T-helper 1 cell treated with Interleukin-12 subunit alpha and Interleukin-12 subunit beta and Interleukin-4 antibody, amounts not matched to agents 30 μg/mL and 1 μg/mL, for 36 hours (primary cell): ENCODE measurements around the gene CNPY2.
A peak's percentile ranks its signal among the peaks of the same experiment; 100 is the strongest.
"Not testable (repeated sequence)": the region's sequence is repeated elsewhere in the genome, so short reads cannot be mapped to it uniquely, and the experiment has no call there.

Experiments used
- H3K27ac Mint-ChIP-seq: one replicate; pipeline ENCODE4 v1.8.0; 2021; ENCODE audit warnings: mild to moderate bottlenecking, mixed read lengths
- H3K27me3 Mint-ChIP-seq: one replicate; pipeline ENCODE4 v1.8.0; 2021; ENCODE audit warnings: low read depth, mixed read lengths
- H3K36me3 Mint-ChIP-seq: one replicate; pipeline ENCODE4 v1.8.0; 2021; ENCODE audit warnings: low read depth, mixed read lengths
- H3K4me1 Mint-ChIP-seq: one replicate; pipeline ENCODE4 v1.8.0; 2021; ENCODE audit warnings: low read depth, mixed read lengths
- H3K4me3 Mint-ChIP-seq: one replicate; pipeline ENCODE4 v1.8.0; 2021; ENCODE audit warnings: mild to moderate bottlenecking, moderate library complexity, mixed read lengths
- H3K9me3 Mint-ChIP-seq: one replicate; pipeline ENCODE4 v1.8.0; 2021; ENCODE audit warnings: mixed read lengths

The CNPY2 gene

DNA sequence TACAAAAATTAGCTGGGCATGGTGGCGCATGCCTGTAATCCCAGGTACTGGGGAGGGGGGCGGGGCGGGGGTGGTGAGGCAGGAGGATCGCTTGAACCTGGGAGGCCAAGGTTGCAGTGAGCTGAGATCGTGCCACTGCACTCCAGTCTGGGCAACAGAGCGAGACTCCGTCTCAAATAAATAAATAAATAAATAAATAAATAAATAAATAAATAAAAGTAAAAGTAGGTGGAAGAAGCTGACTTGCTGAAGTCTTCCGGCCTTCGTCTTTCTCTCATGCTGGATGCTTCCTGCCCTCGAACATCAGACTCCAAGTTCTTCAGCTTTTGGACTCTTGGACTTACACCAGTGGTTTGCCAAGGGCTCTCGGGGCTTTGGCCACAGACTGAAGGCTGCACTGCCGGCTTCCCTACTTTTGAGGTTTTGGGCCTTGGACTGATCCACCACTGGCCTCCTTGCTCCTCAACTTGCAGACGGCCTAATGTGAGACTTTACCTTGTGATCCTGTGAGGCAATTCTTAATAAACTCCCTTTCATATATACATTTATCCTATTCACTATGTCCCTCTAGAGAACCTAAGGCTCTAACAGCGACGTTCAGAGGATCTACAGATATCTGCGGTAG, 49.6 kb downstream of the CNPY2 start:
- Mint-ChIP-seq H3K4me3 (peak overlapping the region; percentile 95), H3K27ac (peak overlapping the region; percentile 88), H3K4me1 (peaks cover 17% of the 10 kb centered on the region), H3K36me3 (peaks cover 17% of the 10 kb centered on the region)
- not testable (repeated sequence) for H3K9me3 Mint-ChIP-seq, H3K27me3 Mint-ChIP-seq

DNA sequence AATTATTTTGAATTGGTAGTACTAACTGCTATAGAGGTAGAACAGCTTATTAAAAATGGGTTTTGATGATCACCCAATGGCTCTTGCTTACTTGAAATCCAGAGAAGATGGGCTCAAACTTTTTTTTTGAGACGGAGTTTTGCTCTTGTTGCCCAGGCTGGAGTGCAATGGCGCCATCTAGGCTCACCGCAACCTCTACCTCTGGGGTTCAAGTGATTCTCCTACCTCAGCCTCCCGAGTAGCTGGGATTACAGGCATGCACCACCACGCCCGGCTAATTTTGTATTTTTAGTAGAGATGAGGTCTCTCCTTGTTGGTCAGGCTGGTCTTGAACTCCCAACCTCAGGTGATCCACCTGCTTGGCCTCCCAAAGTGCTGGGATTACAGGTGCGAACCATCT, 52.8 kb downstream of the CNPY2 start:
- not testable (repeated sequence) for H3K27me3 Mint-ChIP-seq, H3K27ac Mint-ChIP-seq, H3K4me3 Mint-ChIP-seq, H3K9me3 Mint-ChIP-seq, H3K36me3 Mint-ChIP-seq
- H3K4me1 Mint-ChIP-seq: peaks cover 21% of the 10 kb centered on the region

- Mint-ChIP-seq H3K4me3 (no peak overlapping the region), H3K9me3 (no peaks in the 10 kb centered on the region), H3K27me3 (no peaks in the 10 kb centered on the region), H3K27ac (no peak overlapping the region), H3K36me3 (no peaks in the 10 kb centered on the region), H3K4me1 (peaks cover 19% of the 10 kb centered on the region)
Observed at GRCh38 chr12:56261503-56262232, 54.1 kb downstream of the CNPY2 start.

- Mint-ChIP-seq H3K36me3 (peaks cover 3% of the 10 kb centered on the region), H3K4me1 (peaks cover 19% of the 10 kb centered on the region), H3K27me3 (no peaks in the 10 kb centered on the region), H3K9me3 (no peaks in the 10 kb centered on the region), H3K27ac (no peak overlapping the region), H3K4me3 (no peak overlapping the region)
Observed at GRCh38 chr12:56260921-56261320, 54.9 kb downstream of the CNPY2 start.

DNA sequence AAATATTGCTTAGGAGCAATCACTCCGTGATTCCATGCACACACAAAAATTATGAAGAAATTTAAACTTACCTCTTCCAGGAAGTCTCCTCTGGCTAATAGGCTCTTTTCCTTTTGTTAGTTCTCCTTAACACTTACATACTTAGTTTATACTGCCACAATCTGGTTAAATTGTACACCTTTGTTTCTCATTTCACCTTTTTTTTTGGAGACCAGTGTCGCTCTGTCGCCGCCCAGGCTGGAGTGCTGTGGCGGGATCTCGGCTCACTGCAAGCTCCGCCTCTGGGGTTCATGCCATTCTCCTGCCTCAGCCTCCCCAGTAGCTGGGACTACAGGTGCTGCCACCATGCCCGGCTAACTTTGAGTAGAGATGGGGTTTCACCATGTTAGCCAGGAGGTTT, 55.4 kb downstream of the CNPY2 start:
- H3K4me1 Mint-ChIP-seq: peaks cover 17% of the 10 kb centered on the region
- H3K27me3 Mint-ChIP-seq: no peaks in the 10 kb centered on the region
- H3K36me3 Mint-ChIP-seq: peaks cover 3% of the 10 kb centered on the region
- no peak overlapping the region for H3K27ac Mint-ChIP-seq
- no peak overlapping the region for H3K4me3 Mint-ChIP-seq
- H3K9me3 Mint-ChIP-seq: no peaks in the 10 kb centered on the region
